Transverse colon (tissue), 3 donors: Measurements from ENCODE around the gene SORT1.

Experiments used
- CTCF ChIP-seq, 5 experiments: fragments of 200-600 bp in 3 of 5; fragments of 450-650 bp in 2 of 5; sonication (generic) in 3 of 5; IDR thresholded peaks; 1 replicate in 2 of 5; 2 replicates in 3 of 5; pipeline ENCODE4 v1.5.1; 2016 to 2017; ENCODE audit warnings: antibody characterized with exemption in 5 of 5, inconsistent platforms in 3 of 5, mild to moderate bottlenecking in 2 of 5, moderate library complexity in 1 of 5
- EP300 ChIP-seq: sonication (generic); formaldehyde crosslinking; IDR thresholded peaks from one replicate; pipeline ENCODE4 v1.6.1; 2017; ENCODE audit warnings: antibody characterized with exemption, low read depth
- POLR2A ChIP-seq: fragments of 450-650 bp; IDR thresholded peaks from one replicate; pipeline ENCODE4 v1.6.1; 2016; ENCODE audit warnings: antibody characterized with exemption, mild to moderate bottlenecking, moderate library complexity

GRCh38 chr1:109263234-109263596, 134.5 kb downstream of the SORT1 start:
- TF ChIP-seq CTCF (IDR thresholded peaks at IDR 0.05) (no peak), POLR2A (no peak), EP300 (no peak)
